Neural crest cell (in vitro differentiated cells): ENCODE data around the gene GALNT6. TPM values are rescaled to one million over a fixed set of nuclear protein-coding genes. Genes with fewer than 3 reads are reported as not detected.
A peak's percentile ranks its signal among the peaks of the same experiment; 100 is the strongest.

ENCODE experiments used
- DNase-seq: peaks from one replicate; pipeline ENCODE4 v3.0.0; 2021; ENCODE audit warnings: low read depth, mixed read lengths, low spot score
- H3K27ac Mint-ChIP-seq: one replicate; pipeline ENCODE4 v1.8.0; 2021; ENCODE audit warnings: mild to moderate bottlenecking, mixed read lengths; ENCODE audit not compliant: unreplicated experiment
- H3K27me3 Mint-ChIP-seq: 2 replicates; pipeline ENCODE4 v1.8.0; 2021; ENCODE audit warnings: low read depth, mild to moderate bottlenecking, mixed read lengths
- H3K36me3 Mint-ChIP-seq: 2 replicates; pipeline ENCODE4 v1.8.0; 2021; ENCODE audit warnings: low read depth, mild to moderate bottlenecking, mixed read lengths
- H3K4me1 Mint-ChIP-seq: 2 replicates; pipeline ENCODE4 v1.8.0; 2021; ENCODE audit warnings: mixed read lengths
- H3K4me3 Mint-ChIP-seq: one replicate; pipeline ENCODE4 v1.8.0; 2021; ENCODE audit warnings: mild to moderate bottlenecking, mixed read lengths
- H3K9me3 Mint-ChIP-seq: 2 replicates; pipeline ENCODE4 v1.8.0; 2021; ENCODE audit warnings: mixed read lengths
- CTCF ChIP-seq: fragments of 200-600 bp; sonication (generic); conservative IDR thresholded peaks from 2 replicates; pipeline ENCODE4 v1.5.0; 2021; ENCODE audit warnings: antibody characterized with exemption, mild to moderate bottlenecking
- total RNA-seq: library from RNA; stranded (reverse); gene quantifications from 2 replicates; pipeline ENCODE4 v1.2.1, GENCODE V29; 2021

The GALNT6 gene
- total RNA-seq, 1 donor from 2014 or later = 0.09 TPM

GRCh38 chr12:51388069-51388799, 3.0 kb downstream of the GALNT6 start:
- Mint-ChIP-seq H3K9me3 (no peaks in the 10 kb centered on the region), H3K4me3 (no peak overlapping the region)

GRCh38 chr12:51386351-51386750, 4.9 kb downstream of the GALNT6 start:
- TF ChIP-seq CTCF = no peak
- Mint-ChIP-seq H3K4me1 (peaks cover 43% of the 10 kb centered on the region), H3K36me3 (no peaks in the 10 kb centered on the region), H3K27me3 (peaks cover 42% of the 10 kb centered on the region), H3K27ac (no peak overlapping the region), H3K9me3 (no peaks in the 10 kb centered on the region), H3K4me3 (no peak overlapping the region)
- DNase-seq = no peak

More at GRCh38 chr12:51388069-51388799, 3.0 kb downstream of the GALNT6 start:
- Mint-ChIP-seq H3K4me1 (peaks cover 52% of the 10 kb centered on the region), H3K27me3 (peaks cover 59% of the 10 kb centered on the region), H3K27ac (peak overlapping the region; percentile 59), H3K36me3 (no peaks in the 10 kb centered on the region)
- TF ChIP-seq CTCF = no peak
- no peak for DNase-seq

GRCh38 chr12:51383269-51383905, 7.8 kb downstream of the GALNT6 start:
- Mint-ChIP-seq H3K9me3 (no peaks in the 10 kb centered on the region), H3K27ac (no peak overlapping the region), H3K27me3 (peaks cover 15% of the 10 kb centered on the region), H3K36me3 (no peaks in the 10 kb centered on the region), H3K4me3 (no peak overlapping the region), H3K4me1 (peaks cover 22% of the 10 kb centered on the region)
- no peak for DNase-seq
- TF ChIP-seq CTCF = no peak

DNA sequence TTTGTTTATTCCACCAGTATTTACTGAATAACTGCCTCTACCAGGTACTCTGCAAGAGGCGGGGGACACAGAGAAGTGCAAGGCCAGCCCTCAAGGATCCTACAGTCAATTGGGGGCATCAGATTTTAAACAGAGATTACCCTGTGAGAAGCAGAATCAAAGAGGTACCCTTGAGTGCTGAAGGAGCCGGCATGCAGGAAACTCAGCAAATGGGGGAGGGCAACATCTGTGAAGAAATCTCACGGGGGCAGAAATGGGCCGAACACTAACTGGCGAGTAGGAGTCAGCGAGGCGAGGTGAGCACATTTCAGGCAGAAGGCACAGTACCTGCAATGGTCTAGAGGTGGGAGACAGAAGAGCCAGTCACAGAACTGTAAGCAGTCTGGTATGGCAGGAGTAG, 9.0 kb downstream of the GALNT6 start:
- Mint-ChIP-seq H3K4me3 (no peak overlapping the region), H3K27ac (no peak overlapping the region)

More for the DNA sequence above, 9.0 kb downstream of the GALNT6 start:
- TF ChIP-seq CTCF = no peak
- H3K9me3 Mint-ChIP-seq = no peaks in the 10 kb centered on the region
- no peak for DNase-seq
- H3K36me3 Mint-ChIP-seq = no peaks in the 10 kb centered on the region
- H3K27me3 Mint-ChIP-seq = peaks cover 6% of the 10 kb centered on the region
- H3K4me1 Mint-ChIP-seq = peaks cover 15% of the 10 kb centered on the region
